Tibial artery (tissue), 4 donors: ENCODE data around the gene NUP210L.

Experiments used
- DNase-seq, 2 donors: peaks; one replicate each; pipeline ENCODE4 v3.0.0-alpha.2; 2019
- H3K27ac ChIP-seq, 2 donors: fragments of 200-600 bp; sonication (generic) in 1 of 2; 1 replicate in 1 of 2; 2 replicates in 1 of 2; pipeline ENCODE4 v1.5.1; 2018 to 2019; ENCODE audit warnings: mild to moderate bottlenecking in 1 of 2
- H3K27me3 ChIP-seq, 2 donors: fragments of 200-600 bp; sonication (generic) in 1 of 2; one replicate each; pipeline versions ENCODE4 v1.5.1 to v1.6.0; 2016 to 2019
- H3K36me3 ChIP-seq, 3 donors: fragments of 200-600 bp; sonication (generic) in 2 of 3; one replicate each; pipeline ENCODE4 v1.5.1; 2016 to 2019; ENCODE audit warnings: mild to moderate bottlenecking in 2 of 3
- H3K4me1 ChIP-seq, 4 donors: fragments of 200-600 bp; sonication (generic) in 2 of 4; 1 replicate in 3 of 4; 2 replicates in 1 of 4; pipeline ENCODE4 v1.5.1; 2016 to 2019
- H3K4me3 ChIP-seq, 2 donors: fragments of 200-600 bp; sonication (generic) in 1 of 2; 1 replicate in 1 of 2; 2 replicates in 1 of 2; pipeline ENCODE4 v1.5.1; 2018 to 2019; ENCODE audit warnings: mild to moderate bottlenecking in 2 of 2
- H3K9me3 ChIP-seq, 3 donors: fragments of 200-600 bp; sonication (generic) in 1 of 3; one replicate each; pipeline ENCODE4 v1.5.1; 2016 to 2019
- CTCF ChIP-seq, 2 experiments: fragments of 200-600 bp in 1 of 2; fragments of 450-650 bp in 1 of 2; IDR thresholded peaks; one replicate each; pipeline ENCODE4 v1.5.1; 2017 to 2019; ENCODE audit warnings: antibody characterized with exemption in 2 of 2, mild to moderate bottlenecking in 1 of 2, moderate library complexity in 1 of 2
- intact Hi-C: fragments of 100-400 bp; cut with DNase I; formaldehyde crosslinking; loops from one replicate; pipeline ENCODE4 v1.15.0; 2023; ENCODE audit warnings: low total_unique reads

NUP210L gene

GRCh38 chr1:154182344-154183045 is 27.6 kb upstream of the NUP210L start:
- H3K27ac ChIP-seq = peak overlapping the region; percentile 82 to 86
- no peak for TF ChIP-seq CTCF (IDR thresholded peaks at IDR 0.05)
- intact Hi-C loops = no loop called here
- peak; percentile 73 to 85 for DNase-seq
- H3K4me1 ChIP-seq = peaks cover 0 to 48% (median 45%) of the 10 kb centered on the region in 4 donors
- H3K9me3 ChIP-seq = no peaks in the 10 kb centered on the region
- peak overlapping the region; percentile 82 to 93 for H3K4me3 ChIP-seq
- no peaks in the 10 kb centered on the region for H3K27me3 ChIP-seq
- H3K36me3 ChIP-seq = no peaks in the 10 kb centered on the region

GRCh38 chr1:154181944-154182343 is 27.1 kb upstream of the NUP210L start:
- DNase-seq = no peak
- TF ChIP-seq CTCF (IDR thresholded peaks at IDR 0.05) = no peak
- intact Hi-C loops = no loop called here
- Histone ChIP-seq H3K4me1 (peaks cover 0 to 52% (median 47%) of the 10 kb centered on the region in 4 donors), H3K27ac (peak overlapping the region; percentile 82 to 86), H3K9me3 (no peaks in the 10 kb centered on the region), H3K27me3 (no peaks in the 10 kb centered on the region), H3K36me3 (no peaks in the 10 kb centered on the region), H3K4me3 (peak overlapping the region; percentile 82 to 93)

GRCh38 chr1:154179946-154180687 is 25.2 kb upstream of the NUP210L start:
- peaks cover 0 to 11% (median 8%) of the 10 kb centered on the region in 3 donors for H3K36me3 ChIP-seq
- DNase-seq = peak in 1 of 2 donors; percentile 32
- H3K4me3 ChIP-seq = no peak overlapping the region
- H3K9me3 ChIP-seq = no peaks in the 10 kb centered on the region
- H3K27ac ChIP-seq = no peak overlapping the region
- no peaks in the 10 kb centered on the region for H3K27me3 ChIP-seq
- no peak for TF ChIP-seq CTCF (IDR thresholded peaks at IDR 0.05)
- peaks cover 0 to 66% (median 51%) of the 10 kb centered on the region in 4 donors for H3K4me1 ChIP-seq
- intact Hi-C loops = no loop called here

GRCh38 chr1:154178911-154179811 is 24.3 kb upstream of the NUP210L start:
- intact Hi-C loops = no loop called here
- no peak overlapping the region for H3K27ac ChIP-seq
- no peaks in the 10 kb centered on the region for H3K9me3 ChIP-seq
- DNase-seq = no peak
- H3K4me1 ChIP-seq = peaks cover 0 to 66% (median 51%) of the 10 kb centered on the region in 4 donors
- no peaks in the 10 kb centered on the region for H3K27me3 ChIP-seq
- TF ChIP-seq CTCF (IDR thresholded peaks at IDR 0.05) = no peak
- H3K36me3 ChIP-seq = peaks cover 0 to 19% (median 16%) of the 10 kb centered on the region in 3 donors
- no peak overlapping the region for H3K4me3 ChIP-seq

- H3K9me3 ChIP-seq = no peaks in the 10 kb centered on the region
- no peak overlapping the region for H3K4me3 ChIP-seq
- H3K27ac ChIP-seq = no peak overlapping the region
Observed at GRCh38 chr1:154178013-154178412, 23.1 kb upstream of the NUP210L start.

More at GRCh38 chr1:154178013-154178412, 23.1 kb upstream of the NUP210L start:
- no peak for TF ChIP-seq CTCF (IDR thresholded peaks at IDR 0.05)
- intact Hi-C loops = no loop called here
- H3K27me3 ChIP-seq = no peaks in the 10 kb centered on the region
- DNase-seq = no peak
- H3K36me3 ChIP-seq = peaks cover 8 to 30% (median 27%) of the 10 kb centered on the region in 3 donors
- H3K4me1 ChIP-seq = peaks cover 0 to 66% (median 50%) of the 10 kb centered on the region in 4 donors
